Smooth muscle cell (in vitro differentiated cells): ENCODE results near the gene ZFTA. TPM values are rescaled to one million over a fixed set of nuclear protein-coding genes. Genes with fewer than 3 reads are reported as not detected.

Source experiments
- DNase-seq: peaks from one replicate; lab custom pipeline; 2025; ENCODE audit not compliant: unreplicated experiment; lab: John Stamatoyannopoulos, UW
- H2AFZ ChIP-seq: fragments of 200-600 bp; sonication (generic); 2 replicates; pipeline ENCODE4 v1.6.0; 2016; ENCODE audit warnings: antibody characterized with exemption, low read depth, mild to moderate bottlenecking
- H3F3A ChIP-seq: fragments of 200-600 bp; sonication (generic); 2 replicates; pipeline ENCODE4 v1.6.0; 2017; ENCODE audit warnings: antibody characterized with exemption, low read depth
- H3K27ac ChIP-seq: fragments of 200-600 bp; sonication (generic); 2 replicates; pipeline ENCODE4 v1.5.1; 2016; ENCODE audit warnings: low read depth, mild to moderate bottlenecking
- H3K27me3 ChIP-seq: fragments of 200-600 bp; sonication (generic); 2 replicates; pipeline ENCODE4 v1.6.1; 2016; ENCODE audit warnings: low read depth, mild to moderate bottlenecking
- H3K36me3 ChIP-seq: fragments of 200-600 bp; sonication (generic); 2 replicates; pipeline ENCODE4 v1.5.1; 2016; ENCODE audit warnings: low read depth
- H3K4me1 ChIP-seq: fragments of 200-600 bp; sonication (generic); 2 replicates; pipeline ENCODE4 v1.5.1; 2016; ENCODE audit warnings: low read depth
- H3K4me2 ChIP-seq: fragments of 200-600 bp; sonication (generic); 2 replicates; pipeline ENCODE4 v1.6.0; 2016; ENCODE audit warnings: mild to moderate bottlenecking
- H3K4me3 ChIP-seq: fragments of 200-600 bp; sonication (generic); 2 replicates; pipeline ENCODE4 v1.5.1; 2016; ENCODE audit warnings: mild to moderate bottlenecking
- H3K79me2 ChIP-seq: fragments of 200-600 bp; sonication (generic); 2 replicates; pipeline ENCODE4 v1.6.0; 2016; ENCODE audit warnings: low read depth, mild to moderate bottlenecking
- H3K9ac ChIP-seq: fragments of 200-600 bp; sonication (generic); 2 replicates; pipeline ENCODE4 v1.6.0; 2016; ENCODE audit warnings: low read depth
- H3K9me3 ChIP-seq: fragments of 200-600 bp; sonication (generic); replicated peaks from 2 replicates; pipeline ENCODE4 v1.5.1; 2016; ENCODE audit warnings: low read depth
- H4K20me1 ChIP-seq: fragments of 200-600 bp; sonication (generic); 2 replicates; pipeline ENCODE4 v1.6.0; 2016; ENCODE audit warnings: low read depth
- WGBS: methylation state at CpG from one replicate; pipeline ENCODE4 v1.1.7; 2016; ENCODE audit warnings: low lambda C conversion rate; 5-methylcytosine and 5-hydroxymethylcytosine counted together
- polyA plus RNA-seq: library from polyadenylated mRNA; unstranded; fragments of >200 nt; fragmentation: Nextera tagmentation; extraction: Ambion mirVana; gene quantifications from 2 replicates; pipeline ENCODE4 v1.2.1, GENCODE V29; 2016
- total RNA-seq: library from RNA; depleted of rRNA; stranded (reverse); fragments of >200 nt; gene quantifications from 2 replicates; pipeline ENCODE4 v1.2.3, GENCODE V29; 2014
- TF ChIP-seq, protein P1 (sequence below): fragments of 200-600 bp; sonication (generic); IDR thresholded peaks from 2 replicates; pipeline ENCODE4 v1.5.1; 2017; ENCODE audit warnings: borderline replicate concordance, mild to moderate bottlenecking, antibody characterized with exemption; ENCODE audit not compliant: insufficient read depth, poor library complexity, severe bottlenecking

Gene ZFTA
- total and polyA plus RNA-seq, 2 experiments from 2014 or later, result 11.1 to 14.9 TPM

DNA sequence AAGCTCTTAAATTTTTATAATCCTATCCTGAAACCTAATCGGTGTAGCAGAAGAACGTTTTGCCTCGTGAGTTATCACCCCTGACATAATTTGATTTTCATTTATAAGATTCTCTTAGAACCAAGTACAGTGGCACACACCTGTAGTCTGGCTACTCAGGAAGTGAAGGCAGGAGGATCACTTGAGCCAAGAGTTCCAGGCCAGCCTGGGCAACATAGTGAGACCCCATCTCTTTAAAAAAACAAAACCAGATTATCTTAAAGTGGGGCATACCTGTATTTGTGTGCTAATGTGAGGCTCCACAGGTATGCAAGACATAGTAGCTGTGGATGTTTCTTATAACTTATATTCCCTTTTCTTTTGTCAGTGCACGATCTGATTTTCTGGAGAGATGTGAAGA, 19.0 kb downstream of the ZFTA start:
- no peak for DNase-seq
- no peaks in the 10 kb centered on the region for H3K9me3 ChIP-seq
- H3K79me2 ChIP-seq, result no peaks in the 10 kb centered on the region
- WGBS, result 94% methylated on average over 4 of the region's 4 CpGs
- H3K27ac ChIP-seq, result no peak overlapping the region
- H3K27me3 ChIP-seq, result no peaks in the 10 kb centered on the region
- H3K36me3 ChIP-seq, result no peaks in the 10 kb centered on the region
- H3K4me2 ChIP-seq, result no peak overlapping the region
- H3F3A ChIP-seq, result no peaks in the 10 kb centered on the region
- no peak overlapping the region for H2AFZ ChIP-seq
- no peak overlapping the region for H3K9ac ChIP-seq
- TF ChIP-seq, protein P1, sequence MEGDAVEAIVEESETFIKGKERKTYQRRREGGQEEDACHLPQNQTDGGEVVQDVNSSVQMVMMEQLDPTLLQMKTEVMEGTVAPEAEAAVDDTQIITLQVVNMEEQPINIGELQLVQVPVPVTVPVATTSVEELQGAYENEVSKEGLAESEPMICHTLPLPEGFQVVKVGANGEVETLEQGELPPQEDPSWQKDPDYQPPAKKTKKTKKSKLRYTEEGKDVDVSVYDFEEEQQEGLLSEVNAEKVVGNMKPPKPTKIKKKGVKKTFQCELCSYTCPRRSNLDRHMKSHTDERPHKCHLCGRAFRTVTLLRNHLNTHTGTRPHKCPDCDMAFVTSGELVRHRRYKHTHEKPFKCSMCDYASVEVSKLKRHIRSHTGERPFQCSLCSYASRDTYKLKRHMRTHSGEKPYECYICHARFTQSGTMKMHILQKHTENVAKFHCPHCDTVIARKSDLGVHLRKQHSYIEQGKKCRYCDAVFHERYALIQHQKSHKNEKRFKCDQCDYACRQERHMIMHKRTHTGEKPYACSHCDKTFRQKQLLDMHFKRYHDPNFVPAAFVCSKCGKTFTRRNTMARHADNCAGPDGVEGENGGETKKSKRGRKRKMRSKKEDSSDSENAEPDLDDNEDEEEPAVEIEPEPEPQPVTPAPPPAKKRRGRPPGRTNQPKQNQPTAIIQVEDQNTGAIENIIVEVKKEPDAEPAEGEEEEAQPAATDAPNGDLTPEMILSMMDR, result no peak
- peaks cover 26% of the 10 kb centered on the region for H4K20me1 ChIP-seq
- no peaks in the 10 kb centered on the region for H3K4me1 ChIP-seq
- no peak overlapping the region for H3K4me3 ChIP-seq

DNA sequence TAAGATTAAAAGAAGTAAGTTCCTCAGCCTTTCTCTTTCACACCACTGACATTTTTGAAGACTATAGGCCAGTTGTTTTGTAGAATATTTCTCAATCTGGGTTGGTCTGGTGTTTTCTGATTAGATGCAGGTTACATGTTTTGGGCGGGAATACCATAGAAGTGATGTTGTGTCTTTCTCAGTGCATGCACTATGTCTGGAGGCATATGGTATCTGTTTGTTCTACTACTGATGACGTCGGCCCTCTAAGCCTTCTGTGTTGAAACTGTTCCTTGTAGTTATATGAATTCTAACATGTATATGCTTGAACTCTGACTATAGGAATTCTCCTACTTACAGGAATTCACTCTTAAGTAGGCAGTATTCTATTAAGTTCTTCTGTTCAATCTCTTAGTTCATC, 21.6 kb downstream of the ZFTA start:
- Histone ChIP-seq H3K79me2 (no peaks in the 10 kb centered on the region), H3K4me1 (no peaks in the 10 kb centered on the region), H3K9me3 (no peaks in the 10 kb centered on the region), H3K36me3 (no peaks in the 10 kb centered on the region), H3K9ac (no peak overlapping the region), H4K20me1 (peaks cover 33% of the 10 kb centered on the region), H3K27me3 (no peaks in the 10 kb centered on the region), H3K27ac (no peak overlapping the region), H2AFZ (no peak overlapping the region), H3K4me3 (no peak overlapping the region), H3K4me2 (no peak overlapping the region), H3F3A (no peaks in the 10 kb centered on the region)
- DNase-seq, result no peak
- WGBS, result 72% methylated on average over 3 of the region's 3 CpGs
- TF ChIP-seq, protein P1, result no peak

DNA sequence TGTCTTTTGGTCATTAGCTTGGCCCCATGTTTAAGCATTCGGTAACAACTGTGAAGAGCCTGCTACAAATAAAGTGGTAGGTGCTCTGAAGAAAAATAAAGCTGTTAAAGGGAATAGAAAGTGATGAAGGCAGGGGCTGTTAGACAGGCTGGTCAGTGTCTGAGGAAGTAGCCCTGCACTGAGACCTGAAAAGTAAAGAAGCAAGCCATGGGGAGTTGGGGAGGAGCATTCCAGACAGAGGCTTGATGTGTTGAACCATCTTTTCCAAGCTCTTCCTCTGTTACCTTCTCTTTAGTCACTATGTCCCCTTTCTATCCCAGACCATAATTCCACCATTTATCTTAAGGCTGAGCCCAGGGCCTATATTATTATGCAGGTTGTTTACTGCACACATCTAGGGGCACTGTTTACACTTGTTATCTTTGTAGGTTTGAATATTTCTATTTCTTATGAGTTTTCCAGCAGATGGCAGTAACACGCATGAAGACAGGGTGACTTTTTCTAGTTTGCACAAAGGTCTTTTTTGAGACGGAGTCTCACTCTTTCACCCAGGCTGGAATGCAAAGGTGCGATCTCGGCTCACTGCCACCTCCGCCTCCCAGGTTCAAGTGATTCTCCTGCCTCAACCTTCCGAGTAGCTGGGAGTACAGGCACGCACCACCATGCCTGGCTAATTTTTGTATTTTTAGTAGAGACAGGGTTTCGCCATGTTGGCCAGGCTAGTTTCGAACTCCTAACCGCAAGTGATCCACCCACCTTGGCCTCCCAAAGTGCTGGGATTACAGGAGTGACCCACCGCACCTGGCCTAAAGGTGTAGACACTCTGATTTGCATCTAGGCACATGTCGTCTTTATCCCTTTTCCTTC, 23.0 kb downstream of the ZFTA start:
- H3K79me2 ChIP-seq, result no peaks in the 10 kb centered on the region
- no peaks in the 10 kb centered on the region for H3F3A ChIP-seq
- H3K27me3 ChIP-seq, result no peaks in the 10 kb centered on the region
- WGBS, result 93% methylated on average over 13 of the region's 13 CpGs
- H3K4me3 ChIP-seq, result no peak overlapping the region
- no peak overlapping the region for H2AFZ ChIP-seq
- DNase-seq, result no peak
- no peak overlapping the region for H3K27ac ChIP-seq
- H3K4me1 ChIP-seq, result no peaks in the 10 kb centered on the region
- no peak overlapping the region for H3K4me2 ChIP-seq
- H3K36me3 ChIP-seq, result no peaks in the 10 kb centered on the region
- H3K9me3 ChIP-seq, result no peaks in the 10 kb centered on the region
- TF ChIP-seq, protein P1, result peak; percentile 17
- no peak overlapping the region for H3K9ac ChIP-seq
- H4K20me1 ChIP-seq, result peaks cover 36% of the 10 kb centered on the region
